Measurements from ENCODE around the gene CXCL14. TPM values are rescaled to one million over a fixed set of nuclear protein-coding genes. Genes with fewer than 3 reads are reported as not detected.
A peak's percentile ranks its signal among the peaks of the same experiment; 100 is the strongest.

Gene CXCL14
- total and polyA plus RNA-seq, 2 of the 13 experiments (the other 11 are each of a cell fraction or from before 2014, with no cell fraction given), result not detected

GRCh38 chr5:135553688-135554462 lies 24.9 kb downstream of the CXCL14 start:
- no TSS peak for BruUV-seq (replicated peaks)
- Histone ChIP-seq H3K9me3 (ENCODE audit: low read length) (no peaks in the 10 kb centered on the region), H3K4me3 (replicated peaks in 1 of 3; ENCODE audit: insufficient read depth in 1 of 3, low read depth in 2 of 3, low read length in 3 of 3) (peak overlapping the region; percentile 29 to 55 (median 52); a peak in 5 of 6 replicates), H3K79me2 (ENCODE audit: insufficient read depth, low read length) (no peaks in the 10 kb centered on the region), H2AFZ (ENCODE audit: low read length) (peak overlapping the region; percentile 89), H3K9ac (ENCODE audit: insufficient read depth, low read depth, low read length) (peak overlapping the region; percentile 42; the same call in 1 of the 2 replicates), H3K27ac (ENCODE audit: extremely low read length, insufficient read depth, low read length) (no peak overlapping the region), H3K27me3 (ENCODE audit: control insufficient read depth in 1 of 2, insufficient read depth in 2 of 2, low read length in 2 of 2) (peaks cover 0 to 1% of the 10 kb centered on the region in 2 experiments; a peak in 1 of 5 replicates), H4K20me1 (ENCODE audit: insufficient read depth, low read length) (0 out of 2 replicates have a peak, but pooled peaks cover 2% of the 10 kb centered on the region), H3K4me2 (ENCODE audit: low read depth, low read length) (peak overlapping the region; percentile 79), H3K36me3 (replicated peaks in 1 of 2; ENCODE audit: control insufficient read depth in 1 of 2, insufficient read depth in 2 of 2, low read length in 2 of 2) (no peaks in the 10 kb centered on the region), H3K4me1 (ENCODE audit: insufficient read depth, low read length) (no peaks in the 10 kb centered on the region)
- POLR2A ChIA-PET, result interaction anchor here (0.9 kb wide), 1 partner anchor 72 kb away, joined by 5 read pairs; no protein-coding TSS in a partner anchor
- in situ Hi-C loops (cut with HindIII; ENCODE audit: extremely low pct_ligation_motif_present, low pct_unique_long_range_greater_than_20kb), result loop anchor here (5.0 to 25.0 kb wide), 2 partner anchors 87 to 558 kb away; no protein-coding TSS in a partner anchor
- intact Hi-C loops (cut with micrococcal nuclease; ENCODE audit: unreplicated experiment), result no loop called here
- peak; percentile 21 for FAIRE-seq
- DNase-seq (ENCODE audit: low spot score), result peak; percentile 31
- CTCF ChIA-PET (ENCODE audit: low intra/inter-chr PET ratio, low total read pairs), result interaction anchor here (1.0 to 5.5 kb wide), 3 partner anchors 12 to 96 kb away, joined by 3 to 76 read pairs (median 3); no protein-coding TSS in a partner anchor
- 4% methylated on average over 8 of the region's 8 CpGs for WGBS (ENCODE audit: low lambda C conversion rate)
- ATAC-seq, result peak; percentile 83
- TF ChIP-seq, protein P1, sequence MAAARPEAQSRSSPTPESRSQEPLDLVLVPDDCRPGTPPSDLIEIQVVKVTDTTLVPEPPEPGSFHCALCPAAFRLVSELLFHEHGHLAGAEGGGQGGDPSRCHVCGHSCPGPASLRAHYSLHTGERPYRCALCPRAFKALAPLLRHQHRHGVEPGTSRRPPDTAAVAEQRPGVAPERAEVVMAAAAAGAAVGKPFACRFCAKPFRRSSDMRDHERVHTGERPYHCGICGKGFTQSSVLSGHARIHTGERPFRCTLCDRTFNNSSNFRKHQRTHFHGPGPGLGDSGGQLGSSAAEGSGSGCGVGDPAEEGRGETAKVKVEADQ (CRISPR knock-in tag; IDR thresholded peaks at IDR 0.05; ENCODE audit: borderline replicate concordance), result no peak
- TF ChIP-seq REL (CRISPR knock-in tag; conservative IDR thresholded peaks at IDR 0.05) (no peak), CHD2 (IDR thresholded peaks at IDR 0.05; ENCODE audit: low read depth, low read length) (no peak), NFE2 (CRISPR knock-in tag; IDR thresholded peaks at IDR 0.05) (no peak), HOMEZ (CRISPR knock-in tag; IDR thresholded peaks at IDR 0.05; ENCODE audit: low read depth) (no peak), PLRG1 (conservative IDR thresholded peaks at IDR 0.05) (no peak), AHR (CRISPR knock-in tag; IDR thresholded peaks at IDR 0.05) (no peak), ZNF335 (CRISPR knock-in tag; IDR thresholded peaks at IDR 0.05) (no peak), ZNF563 (CRISPR knock-in tag; IDR thresholded peaks at IDR 0.05) (no peak), ELF1 (CRISPR knock-in tag; IDR thresholded peaks at IDR 0.05) (peak; percentile 72), ZKSCAN5 (CRISPR knock-in tag; IDR thresholded peaks at IDR 0.05) (no peak)
- TF ChIP-seq, protein P2, sequence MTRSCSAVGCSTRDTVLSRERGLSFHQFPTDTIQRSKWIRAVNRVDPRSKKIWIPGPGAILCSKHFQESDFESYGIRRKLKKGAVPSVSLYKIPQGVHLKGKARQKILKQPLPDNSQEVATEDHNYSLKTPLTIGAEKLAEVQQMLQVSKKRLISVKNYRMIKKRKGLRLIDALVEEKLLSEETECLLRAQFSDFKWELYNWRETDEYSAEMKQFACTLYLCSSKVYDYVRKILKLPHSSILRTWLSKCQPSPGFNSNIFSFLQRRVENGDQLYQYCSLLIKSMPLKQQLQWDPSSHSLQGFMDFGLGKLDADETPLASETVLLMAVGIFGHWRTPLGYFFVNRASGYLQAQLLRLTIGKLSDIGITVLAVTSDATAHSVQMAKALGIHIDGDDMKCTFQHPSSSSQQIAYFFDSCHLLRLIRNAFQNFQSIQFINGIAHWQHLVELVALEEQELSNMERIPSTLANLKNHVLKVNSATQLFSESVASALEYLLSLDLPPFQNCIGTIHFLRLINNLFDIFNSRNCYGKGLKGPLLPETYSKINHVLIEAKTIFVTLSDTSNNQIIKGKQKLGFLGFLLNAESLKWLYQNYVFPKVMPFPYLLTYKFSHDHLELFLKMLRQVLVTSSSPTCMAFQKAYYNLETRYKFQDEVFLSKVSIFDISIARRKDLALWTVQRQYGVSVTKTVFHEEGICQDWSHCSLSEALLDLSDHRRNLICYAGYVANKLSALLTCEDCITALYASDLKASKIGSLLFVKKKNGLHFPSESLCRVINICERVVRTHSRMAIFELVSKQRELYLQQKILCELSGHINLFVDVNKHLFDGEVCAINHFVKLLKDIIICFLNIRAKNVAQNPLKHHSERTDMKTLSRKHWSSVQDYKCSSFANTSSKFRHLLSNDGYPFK (CRISPR knock-in tag; IDR thresholded peaks at IDR 0.05; ENCODE audit: borderline replicate concordance), result no peak
- TF ChIP-seq, protein P3, sequence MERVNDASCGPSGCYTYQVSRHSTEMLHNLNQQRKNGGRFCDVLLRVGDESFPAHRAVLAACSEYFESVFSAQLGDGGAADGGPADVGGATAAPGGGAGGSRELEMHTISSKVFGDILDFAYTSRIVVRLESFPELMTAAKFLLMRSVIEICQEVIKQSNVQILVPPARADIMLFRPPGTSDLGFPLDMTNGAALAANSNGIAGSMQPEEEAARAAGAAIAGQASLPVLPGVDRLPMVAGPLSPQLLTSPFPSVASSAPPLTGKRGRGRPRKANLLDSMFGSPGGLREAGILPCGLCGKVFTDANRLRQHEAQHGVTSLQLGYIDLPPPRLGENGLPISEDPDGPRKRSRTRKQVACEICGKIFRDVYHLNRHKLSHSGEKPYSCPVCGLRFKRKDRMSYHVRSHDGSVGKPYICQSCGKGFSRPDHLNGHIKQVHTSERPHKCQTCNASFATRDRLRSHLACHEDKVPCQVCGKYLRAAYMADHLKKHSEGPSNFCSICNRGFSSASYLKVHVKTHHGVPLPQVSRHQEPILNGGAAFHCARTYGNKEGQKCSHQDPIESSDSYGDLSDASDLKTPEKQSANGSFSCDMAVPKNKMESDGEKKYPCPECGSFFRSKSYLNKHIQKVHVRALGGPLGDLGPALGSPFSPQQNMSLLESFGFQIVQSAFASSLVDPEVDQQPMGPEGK (CRISPR knock-in tag; IDR thresholded peaks at IDR 0.05), result peak; percentile 74
- TF ChIP-seq, protein P4, sequence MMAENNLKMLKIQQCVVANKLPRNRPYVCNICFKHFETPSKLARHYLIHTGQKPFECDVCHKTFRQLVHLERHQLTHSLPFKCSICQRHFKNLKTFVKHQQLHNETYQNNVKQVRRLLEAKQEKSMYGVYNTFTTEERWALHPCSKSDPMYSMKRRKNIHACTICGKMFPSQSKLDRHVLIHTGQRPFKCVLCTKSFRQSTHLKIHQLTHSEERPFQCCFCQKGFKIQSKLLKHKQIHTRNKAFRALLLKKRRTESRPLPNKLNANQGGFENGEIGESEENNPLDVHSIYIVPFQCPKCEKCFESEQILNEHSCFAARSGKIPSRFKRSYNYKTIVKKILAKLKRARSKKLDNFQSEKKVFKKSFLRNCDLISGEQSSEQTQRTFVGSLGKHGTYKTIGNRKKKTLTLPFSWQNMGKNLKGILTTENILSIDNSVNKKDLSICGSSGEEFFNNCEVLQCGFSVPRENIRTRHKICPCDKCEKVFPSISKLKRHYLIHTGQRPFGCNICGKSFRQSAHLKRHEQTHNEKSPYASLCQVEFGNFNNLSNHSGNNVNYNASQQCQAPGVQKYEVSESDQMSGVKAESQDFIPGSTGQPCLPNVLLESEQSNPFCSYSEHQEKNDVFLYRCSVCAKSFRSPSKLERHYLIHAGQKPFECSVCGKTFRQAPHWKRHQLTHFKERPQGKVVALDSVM (CRISPR knock-in tag; IDR thresholded peaks at IDR 0.05), result no peak

All from HepG2 (cell line).